MCF 10A (cell line): Measurements from ENCODE around the gene ALG8. TPM values are rescaled to one million over a fixed set of nuclear protein-coding genes. Genes with fewer than 3 reads are reported as not detected.

Experiments
- BruUV-seq: library from RNA; stranded (reverse); fragments of 400-500 nt; replicated peaks from 2 replicates; lab custom pipeline; 2021; lab: Mats Ljungman, UMichigan
- CTCF ChIA-PET: fragments of 300-600 bp; sonication (Branson Sonifier 250); formaldehyde crosslinking; extraction: SDS; loops from one replicate; lab custom pipeline; 2021; ENCODE audit warnings: antibody characterized with exemption, inconsistent platforms; lab: Yijun Ruan, JAX
- POLR2A ChIA-PET: fragments of 300-600, 350-650 bp; sonication (Branson Sonifier 250); formaldehyde crosslinking; extraction: SDS; loops from one replicate; lab custom pipeline; 2020; ENCODE audit warnings: antibody characterized with exemption, inconsistent platforms; lab: Yijun Ruan, JAX
- DNase-seq: peaks from one replicate; pipeline ENCODE4 v3.0.0-alpha.2; 2018; ENCODE audit not compliant: unreplicated experiment
- H3K27ac Mint-ChIP-seq: one replicate; pipeline ENCODE4 v1.8.0; 2022; ENCODE audit warnings: mild to moderate bottlenecking, low read depth, mixed read lengths; ENCODE audit not compliant: unreplicated experiment
- H3K27me3 Mint-ChIP-seq: one replicate; pipeline ENCODE4 v1.8.0; 2022; ENCODE audit warnings: mixed read lengths; ENCODE audit not compliant: insufficient read depth, unreplicated experiment
- H3K36me3 Mint-ChIP-seq: one replicate; pipeline ENCODE4 v1.8.0; 2022; ENCODE audit warnings: mild to moderate bottlenecking, moderate library complexity, mixed read lengths; ENCODE audit not compliant: insufficient read depth, unreplicated experiment
- H3K4me1 Mint-ChIP-seq: one replicate; pipeline ENCODE4 v1.8.0; 2022; ENCODE audit warnings: mixed read lengths; ENCODE audit not compliant: insufficient read depth, unreplicated experiment
- H3K4me3 Mint-ChIP-seq: one replicate; pipeline ENCODE4 v1.8.0; 2022; ENCODE audit warnings: mild to moderate bottlenecking, moderate library complexity, mixed read lengths; ENCODE audit not compliant: unreplicated experiment
- H3K9me3 Mint-ChIP-seq: one replicate; pipeline ENCODE4 v1.8.0; 2022; ENCODE audit warnings: mixed read lengths; ENCODE audit not compliant: unreplicated experiment
- CTCF ChIP-seq: fragments of 200-600 bp; IDR thresholded peaks from one replicate; pipeline ENCODE4 v1.8.0; 2022; ENCODE audit warnings: antibody characterized with exemption, mild to moderate bottlenecking; ENCODE audit not compliant: unreplicated experiment
- intact Hi-C: fragments of 100-400 bp; cut with micrococcal nuclease; formaldehyde crosslinking; loops from 2 replicates; pipeline ENCODE4 v1.14.1; 2022
- total RNA-seq: library from RNA; stranded (reverse); gene quantifications from 2 replicates; pipeline ENCODE4 v1.2.3, GENCODE V29; 2022

Gene ALG8
- total RNA-seq, 1 experiment from 2014 or later: 37.2 TPM

- ChIA-PET CTCF (interaction anchor here (1.6 kb wide), 1 partner anchor 393 kb away, joined by 3 read pairs; no protein-coding TSS in a partner anchor), POLR2A (interaction anchor here (0.6 to 1.0 kb wide), 3 partner anchors 13 to 72 kb away, joined by 3 to 4 read pairs (median 3); no protein-coding TSS in a partner anchor)
- H3K36me3 Mint-ChIP-seq: peaks cover 35% of the 10 kb centered on the region
- no peak for DNase-seq
- no peak for TF ChIP-seq CTCF
- no TSS peak for BruUV-seq
- H3K4me1 Mint-ChIP-seq: no peaks in the 10 kb centered on the region
- no peak overlapping the region for H3K4me3 Mint-ChIP-seq
- no peaks in the 10 kb centered on the region for H3K27me3 Mint-ChIP-seq
- no peaks in the 10 kb centered on the region for H3K9me3 Mint-ChIP-seq
- intact Hi-C loops: no loop called here
- no peak overlapping the region for H3K27ac Mint-ChIP-seq
Measured at GRCh38 chr11:78170874-78171549, 31.6 kb upstream of the ALG8 start.

GRCh38 chr11:78170413-78170812, 31.0 kb upstream of the ALG8 start:
- CTCF ChIA-PET: interaction anchor here (0.6 to 1.6 kb wide), 2 partner anchors 393 to 394 kb away, joined by 3 read pairs; no protein-coding TSS in a partner anchor
- POLR2A ChIA-PET: no interaction called here
- no peak for TF ChIP-seq CTCF
- intact Hi-C loops: no loop called here
- Mint-ChIP-seq H3K27ac (no peak overlapping the region), H3K4me3 (no peak overlapping the region), H3K36me3 (peaks cover 35% of the 10 kb centered on the region), H3K27me3 (no peaks in the 10 kb centered on the region), H3K9me3 (no peaks in the 10 kb centered on the region), H3K4me1 (no peaks in the 10 kb centered on the region)
- no peak for DNase-seq
- no TSS peak for BruUV-seq

GRCh38 chr11:78168539-78169477, 29.4 kb upstream of the ALG8 start:
- H3K27me3 Mint-ChIP-seq: no peaks in the 10 kb centered on the region
- intact Hi-C loops: no loop called here
- peak; percentile 31 for DNase-seq
- H3K27ac Mint-ChIP-seq: no peak overlapping the region
- no peaks in the 10 kb centered on the region for H3K9me3 Mint-ChIP-seq
- peaks cover 20% of the 10 kb centered on the region for H3K36me3 Mint-ChIP-seq
- no peak for TF ChIP-seq CTCF
- ChIA-PET CTCF (interaction anchor here (0.6 kb wide), 3 partner anchors 15 to 462 kb away, joined by 3 to 5 read pairs (median 4); no protein-coding TSS in a partner anchor), POLR2A (no interaction called here)
- BruUV-seq: no TSS peak
- no peak overlapping the region for H3K4me3 Mint-ChIP-seq
- H3K4me1 Mint-ChIP-seq: no peaks in the 10 kb centered on the region
